Measurements from ENCODE around the gene POLR2H. TPM values are rescaled to one million over a fixed set of nuclear protein-coding genes. Genes with fewer than 3 reads are reported as not detected.
A peak's percentile ranks its signal among the peaks of the same experiment; 100 is the strongest.
"Not testable (repeated sequence)": the region's sequence is repeated elsewhere in the genome, so short reads cannot be mapped to it uniquely, and the experiment has no call there.

Gene POLR2H
- total RNA-seq, 2 donors from 2014 or later, result 26.8 to 34.4 TPM

DNA sequence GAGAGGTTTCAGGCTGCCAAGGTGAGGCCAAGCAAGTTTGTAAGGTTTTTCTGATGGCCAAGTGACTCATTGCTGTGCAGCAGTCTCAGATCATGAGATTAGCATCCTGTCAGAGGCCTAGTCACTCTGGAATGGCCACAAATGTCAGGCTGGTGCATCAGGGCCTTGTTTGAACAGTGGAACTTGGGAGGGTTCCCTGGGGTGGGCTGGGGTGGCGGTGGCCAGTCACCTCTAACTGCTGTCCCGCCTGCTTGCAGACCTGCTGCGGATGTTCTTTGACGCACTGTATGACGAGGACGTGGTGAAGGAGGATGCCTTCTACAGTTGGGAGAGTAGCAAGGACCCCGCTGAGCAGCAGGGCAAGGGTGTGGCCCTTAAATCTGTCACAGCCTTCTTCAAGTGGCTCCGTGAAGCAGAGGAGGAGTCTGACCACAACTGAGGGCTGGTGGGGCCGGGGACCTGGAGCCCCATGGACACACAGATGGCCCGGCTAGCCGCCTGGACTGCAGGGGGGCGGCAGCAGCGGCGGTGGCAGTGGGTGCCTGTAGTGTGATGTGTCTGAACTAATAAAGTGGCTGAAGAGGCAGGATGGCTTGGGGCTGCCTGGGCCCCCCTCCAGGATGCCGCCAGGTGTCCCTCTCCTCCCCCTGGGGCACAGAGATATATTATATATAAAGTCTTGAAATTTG lies 26.9 kb upstream of the POLR2H start:
- no peak for DNase-seq
- no peak for ATAC-seq
- intact Hi-C loops (cut with DNase I), result no loop called here

DNA sequence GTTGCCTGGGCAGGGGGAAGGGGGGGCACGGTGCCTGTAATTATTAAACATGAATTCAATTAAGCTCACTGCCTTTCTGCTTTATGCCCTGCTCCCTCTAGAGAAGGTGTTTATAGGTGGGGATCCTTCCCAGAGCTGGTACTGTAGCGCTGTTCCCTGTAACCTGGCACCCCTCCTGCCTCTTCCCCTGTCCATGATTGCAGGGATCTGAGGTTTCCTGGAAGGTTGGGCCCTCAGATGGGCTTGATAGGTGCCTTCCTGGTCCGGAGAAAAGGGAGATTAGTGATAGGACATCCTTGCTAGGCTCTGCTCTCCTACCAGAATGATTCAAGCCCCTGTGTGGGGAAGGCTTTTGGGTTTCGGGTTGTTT lies 26.2 kb upstream of the POLR2H start:
- intact Hi-C loops (cut with DNase I), result no loop called here
- no peak for DNase-seq
- peak in 1 of 2 donors; percentile 0 for ATAC-seq

DNA sequence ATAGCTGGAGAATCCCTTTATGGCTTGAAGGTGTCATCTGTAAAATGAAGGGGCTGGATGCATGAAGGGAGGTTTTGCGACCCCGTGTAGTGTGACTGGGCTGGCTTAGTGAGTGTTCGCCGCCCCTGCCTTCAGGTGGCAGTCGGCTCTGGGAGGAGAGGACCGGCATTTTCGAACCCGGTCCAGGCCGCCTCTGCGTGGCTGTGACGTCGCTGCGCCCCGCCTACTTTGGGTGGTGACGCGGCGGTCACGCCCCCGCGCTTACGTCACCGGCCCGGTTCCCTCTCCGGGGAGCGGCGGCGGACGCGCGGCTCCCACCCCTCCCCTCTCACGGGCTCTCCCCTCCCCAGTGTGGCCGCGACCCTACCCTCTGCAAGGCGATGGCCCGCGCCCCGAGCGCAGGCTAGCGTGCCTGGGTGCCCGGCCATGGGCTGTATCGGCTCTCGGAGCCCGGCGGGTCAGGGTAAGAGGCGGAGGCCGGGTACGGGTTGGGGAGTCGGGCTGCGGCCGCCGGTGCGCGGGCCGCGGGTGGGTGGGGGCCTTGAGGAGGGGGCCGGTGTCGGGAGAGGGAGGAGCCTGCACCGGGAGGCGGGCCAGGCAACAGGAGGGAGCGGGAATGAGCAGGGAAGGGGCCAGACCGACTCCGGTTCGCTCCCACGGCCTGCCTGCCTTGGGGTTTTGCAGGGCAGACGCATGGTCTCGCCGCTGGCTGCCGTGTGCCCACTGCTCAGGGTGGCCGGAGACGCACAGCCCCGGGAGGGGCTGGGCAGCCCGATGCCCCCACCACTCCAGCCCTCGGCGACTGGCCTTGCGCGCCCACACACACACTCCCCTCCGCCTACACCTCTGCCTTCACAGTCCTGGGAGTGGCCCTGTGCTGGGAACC lies 25.6 kb upstream of the POLR2H start:
- intact Hi-C loops (cut with DNase I), result no loop called here
- peak; percentile 90 for DNase-seq
- ATAC-seq, result peak; percentile 73 to 78

DNA sequence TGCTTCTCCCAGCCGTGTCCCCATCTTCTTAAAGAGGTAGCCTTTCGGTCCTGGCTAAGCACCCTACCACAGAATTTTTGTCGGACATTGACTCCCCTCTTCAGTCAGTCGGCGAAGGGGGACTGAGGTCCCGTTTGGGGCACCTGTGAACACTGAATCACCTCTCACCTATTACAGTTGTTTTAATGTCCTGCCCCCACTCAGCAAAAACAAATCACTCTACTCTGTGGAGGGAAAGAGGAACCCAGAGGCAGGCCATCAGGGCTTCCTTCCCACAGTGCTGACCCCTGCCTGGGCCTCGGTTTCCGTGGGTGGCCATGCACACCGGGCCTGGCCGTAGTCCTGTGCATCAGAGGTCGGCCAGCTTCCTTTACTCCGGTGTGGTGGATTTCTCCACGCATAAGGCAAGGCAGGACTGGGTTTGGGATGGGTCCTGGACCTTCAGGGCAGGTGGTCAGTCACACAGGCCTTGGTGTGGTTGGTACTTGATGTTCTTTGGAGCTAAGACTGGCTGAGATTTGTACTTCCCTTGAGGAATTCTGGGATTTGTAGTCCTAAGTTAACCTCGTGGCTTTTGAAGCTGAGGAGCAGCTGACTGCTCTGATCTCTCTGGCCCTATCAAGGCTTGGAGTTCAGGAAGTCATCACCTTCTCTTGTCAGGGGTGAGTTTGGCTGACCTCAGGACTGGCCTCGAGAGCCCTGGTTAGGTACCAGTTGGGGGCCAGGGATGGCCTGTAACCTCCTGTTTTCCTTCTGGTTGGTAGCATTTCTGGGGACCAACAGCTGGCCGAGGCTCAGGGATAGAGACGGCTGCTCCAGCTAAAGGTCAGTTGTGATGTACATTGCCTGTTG lies 24.7 kb upstream of the POLR2H start:
- intact Hi-C loops (cut with DNase I), result no loop called here
- DNase-seq (no peak), ATAC-seq (peak; percentile 20 to 29)

DNA sequence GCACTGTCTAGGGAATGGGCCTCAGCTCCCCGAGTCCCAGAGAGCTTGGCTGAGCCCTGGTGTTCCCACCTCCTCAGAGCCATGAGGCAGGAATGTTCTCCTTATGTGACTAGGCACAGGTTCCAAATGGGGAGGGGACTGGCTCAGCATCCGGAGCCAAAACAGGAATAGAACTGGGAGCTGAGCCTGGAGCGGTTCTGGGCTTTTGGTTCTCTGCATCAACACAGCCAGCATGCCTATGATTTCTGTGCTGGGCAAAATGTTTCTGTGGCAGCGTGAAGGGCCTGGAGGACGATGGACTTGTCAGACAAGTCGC lies 24.2 kb upstream of the POLR2H start, which contains the start of gene FAM131A:
Gene FAM131A, plus strand, starts transcription at position 202 of the 316 bp plus-strand sequence. Its CDS starts 31 bp downstream, at position 233.
- intact Hi-C loops (cut with DNase I), result no loop called here
- ATAC-seq, result peak; percentile 17 to 54
- peak; percentile 72 for DNase-seq

DNA sequence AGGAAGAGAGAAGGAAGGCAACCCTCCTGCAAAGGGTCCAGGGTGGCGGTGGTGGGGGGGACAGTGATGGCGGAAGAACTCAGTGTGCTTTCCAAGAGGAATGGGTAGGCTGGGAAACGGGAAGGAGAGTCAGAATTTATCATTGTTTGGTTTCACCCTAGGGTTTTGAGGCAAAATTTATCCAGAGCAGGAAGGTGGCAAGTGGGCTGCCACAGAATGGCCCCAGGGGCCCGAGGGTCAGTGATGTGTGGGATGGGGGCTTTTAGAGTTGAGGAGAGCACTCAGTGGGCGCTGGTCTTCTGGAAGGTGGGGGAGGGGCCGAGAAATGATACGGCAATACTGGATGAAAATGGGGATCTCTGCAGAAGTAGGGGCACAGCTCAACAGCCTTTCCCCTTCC lies 23.5 kb upstream of the POLR2H start:
- DNase-seq, result no peak
- no peak for ATAC-seq
- intact Hi-C loops (cut with DNase I), result no loop called here

DNA sequence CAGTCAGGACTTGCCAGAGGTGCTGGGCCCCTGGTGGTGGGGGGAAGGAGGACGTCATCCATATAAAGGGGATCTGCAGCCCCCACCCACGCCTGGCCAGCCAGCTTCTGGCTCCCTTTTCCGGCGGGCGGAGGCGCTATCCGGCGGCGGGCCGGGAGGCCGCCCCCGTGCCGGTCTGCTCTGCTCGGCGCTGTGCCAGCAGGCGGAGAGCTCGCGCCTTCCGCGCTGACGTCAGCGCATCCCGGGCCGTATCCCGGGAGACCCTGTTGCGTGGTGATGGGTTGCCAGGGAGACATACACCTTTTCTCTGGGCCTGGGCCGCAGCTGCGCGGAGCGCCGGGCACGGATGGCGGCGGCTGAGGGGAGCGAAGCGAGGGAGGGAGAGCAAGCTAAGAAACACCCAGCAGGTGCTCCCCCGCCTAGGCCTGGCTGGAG lies 23.0 kb upstream of the POLR2H start:
- intact Hi-C loops (cut with DNase I), result no loop called here
- ATAC-seq, result peak; percentile 39 to 57
- peak; percentile 91 for DNase-seq

DNA sequence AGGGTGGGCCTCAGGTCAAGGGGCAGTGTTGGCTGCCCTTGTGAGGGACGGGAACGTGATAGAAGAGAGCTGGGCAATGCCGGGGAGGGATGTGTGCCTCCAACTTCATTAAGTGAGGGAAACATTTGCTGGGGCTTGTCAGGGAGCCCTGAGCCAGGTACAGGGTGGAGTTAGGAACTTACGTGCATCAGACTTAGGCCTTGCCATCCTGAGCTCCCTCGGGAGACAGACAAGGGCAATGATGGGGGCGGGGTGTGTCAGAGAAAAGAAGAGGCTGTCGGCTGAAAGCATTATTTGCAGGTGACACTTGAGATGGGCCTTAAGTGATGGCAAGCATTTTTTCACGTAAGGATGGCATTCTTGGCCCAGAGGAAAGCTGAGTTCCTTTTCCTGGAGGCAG lies 22.5 kb upstream of the POLR2H start:
- ATAC-seq (no peak), DNase-seq (no peak)
- intact Hi-C loops (cut with DNase I), result no loop called here

DNA sequence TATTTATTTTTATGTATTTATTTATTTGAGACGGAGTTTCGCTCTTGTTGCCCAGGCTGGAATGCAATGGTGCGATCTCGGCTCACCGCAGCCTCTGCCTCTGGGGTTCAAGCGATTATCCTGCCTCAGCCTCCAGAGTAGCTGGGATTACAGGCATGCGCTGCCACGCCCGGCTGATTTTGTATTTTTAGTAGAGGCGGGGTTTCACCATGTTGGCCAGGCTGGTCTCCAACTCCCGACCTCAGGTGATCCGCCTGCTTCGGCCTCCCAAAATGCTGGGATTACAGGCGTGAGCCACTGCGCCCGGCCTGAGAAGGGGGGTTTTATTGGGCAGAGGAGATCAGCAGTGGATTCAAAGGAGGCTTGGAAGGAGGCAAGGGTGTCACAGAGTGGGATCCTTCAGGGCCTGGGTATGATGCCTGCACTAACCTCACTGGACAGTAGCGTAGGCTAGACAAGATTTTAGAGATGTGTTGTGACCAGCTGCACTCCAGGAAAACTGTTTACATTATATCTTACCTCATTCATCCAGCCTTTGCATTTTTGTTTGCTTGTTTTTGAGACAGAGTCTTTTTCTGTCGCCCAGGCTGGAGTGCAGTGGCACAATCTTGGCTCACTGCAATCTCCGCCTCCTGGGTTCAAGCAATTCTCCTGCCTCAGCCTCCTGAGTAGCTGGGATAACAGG lies 21.9 kb upstream of the POLR2H start:
- ATAC-seq; DNase-seq; intact Hi-C loops (cut with DNase I): not testable (repeated sequence)

DNA sequence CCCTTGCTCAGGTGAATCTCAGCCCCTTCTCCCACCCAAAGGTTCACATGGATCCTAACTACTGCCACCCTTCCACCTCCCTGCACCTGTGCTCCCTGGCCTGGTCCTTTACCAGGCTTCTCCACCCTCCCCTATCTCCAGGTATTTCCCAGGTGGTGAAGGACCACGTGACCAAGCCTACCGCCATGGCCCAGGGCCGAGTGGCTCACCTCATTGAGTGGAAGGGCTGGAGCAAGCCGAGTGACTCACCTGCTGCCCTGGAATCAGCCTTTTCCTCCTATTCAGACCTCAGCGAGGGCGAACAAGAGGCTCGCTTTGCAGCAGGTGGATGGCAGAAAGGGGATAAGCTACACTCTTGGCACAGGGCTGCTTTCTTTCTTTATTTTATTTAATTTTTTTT lies 19.6 kb upstream of the POLR2H start:
- intact Hi-C loops (cut with DNase I), result no loop called here
- no peak for DNase-seq
- ATAC-seq, result no peak

DNA sequence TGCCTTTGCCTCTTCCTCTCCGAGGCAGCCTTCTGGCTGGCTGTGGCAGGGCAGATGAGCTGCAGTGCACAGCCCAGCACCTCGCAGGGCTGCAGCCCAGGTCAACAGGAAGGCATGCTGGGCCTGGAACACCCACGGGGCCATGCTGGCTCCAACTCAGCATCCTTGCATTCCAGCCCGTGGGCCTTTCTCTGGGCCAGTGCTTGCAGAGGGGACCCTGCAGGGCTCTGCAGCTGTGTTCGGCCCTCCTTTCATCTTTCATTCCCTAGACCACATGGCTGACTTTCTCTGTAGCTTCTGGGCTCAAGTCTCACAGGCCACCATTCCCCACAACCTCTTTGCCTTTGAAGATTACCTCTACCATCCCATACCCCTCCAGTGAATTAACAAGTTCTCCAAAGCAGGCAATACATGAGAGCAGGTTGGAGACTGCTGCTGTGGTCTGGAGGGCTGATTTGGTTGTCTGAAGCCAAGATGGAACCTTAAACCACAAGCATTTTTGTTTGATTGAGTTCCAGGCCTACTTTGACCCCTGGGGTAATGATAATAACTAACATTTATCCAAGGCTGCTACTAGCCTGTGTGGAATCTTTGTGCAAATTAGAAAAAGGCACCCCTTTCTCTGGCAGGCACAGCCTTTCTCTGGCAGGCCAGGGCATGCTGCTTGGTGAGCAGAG lies 18.2 kb upstream of the POLR2H start:
- ATAC-seq (no peak), DNase-seq (no peak)
- intact Hi-C loops (cut with DNase I), result no loop called here

DNA sequence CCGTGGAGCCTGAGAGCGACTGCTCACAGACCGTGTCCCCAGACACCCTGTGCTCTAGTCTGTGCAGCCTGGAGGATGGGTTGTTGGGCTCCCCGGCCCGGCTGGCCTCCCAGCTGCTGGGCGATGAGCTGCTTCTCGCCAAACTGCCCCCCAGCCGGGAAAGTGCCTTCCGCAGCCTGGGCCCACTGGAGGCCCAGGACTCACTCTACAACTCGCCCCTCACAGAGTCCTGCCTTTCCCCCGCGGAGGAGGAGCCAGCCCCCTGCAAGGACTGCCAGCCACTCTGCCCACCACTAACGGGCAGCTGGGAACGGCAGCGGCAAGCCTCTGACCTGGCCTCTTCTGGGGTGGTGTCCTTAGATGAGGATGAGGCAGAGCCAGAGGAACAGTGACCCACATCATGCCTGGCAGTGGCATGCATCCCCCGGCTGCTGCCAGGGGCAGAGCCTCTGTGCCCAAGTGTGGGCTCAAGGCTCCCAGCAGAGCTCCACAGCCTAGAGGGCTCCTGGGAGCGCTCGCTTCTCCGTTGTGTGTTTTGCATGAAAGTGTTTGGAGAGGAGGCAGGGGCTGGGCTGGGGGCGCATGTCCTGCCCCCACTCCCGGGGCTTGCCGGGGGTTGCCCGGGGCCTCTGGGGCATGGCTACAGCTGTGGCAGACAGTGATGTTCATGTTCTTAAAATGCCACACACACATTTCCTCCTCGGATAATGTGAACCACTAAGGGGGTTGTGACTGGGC lies 16.8 kb upstream of the POLR2H start:
- intact Hi-C loops (cut with DNase I), result no loop called here
- ATAC-seq, result no peak
- no peak for DNase-seq

DNA sequence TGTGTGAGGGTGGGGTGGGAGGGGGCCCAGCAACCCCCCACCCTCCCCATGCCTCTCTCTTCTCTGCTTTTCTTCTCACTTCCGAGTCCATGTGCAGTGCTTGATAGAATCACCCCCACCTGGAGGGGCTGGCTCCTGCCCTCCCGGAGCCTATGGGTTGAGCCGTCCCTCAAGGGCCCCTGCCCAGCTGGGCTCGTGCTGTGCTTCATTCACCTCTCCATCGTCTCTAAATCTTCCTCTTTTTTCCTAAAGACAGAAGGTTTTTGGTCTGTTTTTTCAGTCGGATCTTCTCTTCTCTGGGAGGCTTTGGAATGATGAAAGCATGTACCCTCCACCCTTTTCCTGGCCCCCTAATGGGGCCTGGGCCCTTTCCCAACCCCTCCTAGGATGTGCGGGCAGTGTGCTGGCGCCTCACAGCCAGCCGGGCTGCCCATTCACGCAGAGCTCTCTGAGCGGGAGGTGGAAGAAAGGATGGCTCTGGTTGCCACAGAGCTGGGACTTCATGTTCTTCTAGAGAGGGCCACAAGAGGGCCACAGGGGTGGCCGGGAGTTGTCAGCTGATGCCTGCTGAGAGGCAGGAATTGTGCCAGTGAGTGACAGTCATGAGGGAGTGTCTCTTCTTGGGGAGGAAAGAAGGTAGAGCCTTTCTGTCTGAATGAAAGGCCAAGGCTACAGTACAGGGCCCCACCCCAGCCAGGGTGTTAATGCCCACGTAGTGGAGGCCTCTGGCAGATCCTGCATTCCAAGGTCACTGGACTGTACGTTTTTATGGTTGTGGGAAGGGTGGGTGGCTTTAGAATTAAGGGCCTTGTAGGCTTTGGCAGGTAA lies 16.0 kb upstream of the POLR2H start:
- ATAC-seq (peak; percentile 67 to 79), DNase-seq (peak; percentile 59)
- intact Hi-C loops (cut with DNase I), result no loop called here

DNA sequence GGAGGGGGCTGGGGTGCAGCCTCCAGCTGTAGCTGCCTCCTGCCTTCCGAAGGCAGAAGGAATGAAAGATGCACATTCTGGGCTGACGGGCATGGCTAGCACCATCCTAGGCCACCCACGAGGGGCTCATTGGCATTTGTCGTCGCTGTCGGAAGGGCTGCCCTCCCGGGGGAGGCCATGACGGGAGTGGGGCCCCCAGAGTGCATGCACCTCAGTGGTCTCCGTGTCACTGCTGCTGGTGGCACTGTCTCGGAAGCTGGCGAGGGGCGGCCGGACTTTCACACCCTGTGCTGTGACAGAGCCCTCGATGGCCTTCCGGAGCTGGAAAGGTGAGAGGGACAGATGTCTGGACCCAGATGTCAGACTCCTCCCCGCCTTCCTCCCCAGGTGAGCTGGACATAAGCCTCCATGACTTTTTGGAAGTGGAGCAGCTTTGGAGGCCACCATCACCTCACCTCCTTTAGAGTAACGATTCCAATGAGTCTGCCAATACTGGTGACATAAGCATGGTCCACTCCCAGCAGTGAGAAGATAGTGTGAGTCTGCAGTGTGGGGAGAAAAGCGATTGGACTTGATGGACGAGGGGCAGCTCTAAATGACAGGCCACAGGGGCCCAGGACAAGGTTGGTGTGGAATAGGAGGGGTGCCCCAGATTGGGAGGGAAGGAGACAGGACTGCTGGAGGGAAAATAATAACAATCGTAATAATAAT lies 14.9 kb upstream of the POLR2H start:
- ATAC-seq (no peak), DNase-seq (no peak)
- intact Hi-C loops (cut with DNase I), result no loop called here

DNA sequence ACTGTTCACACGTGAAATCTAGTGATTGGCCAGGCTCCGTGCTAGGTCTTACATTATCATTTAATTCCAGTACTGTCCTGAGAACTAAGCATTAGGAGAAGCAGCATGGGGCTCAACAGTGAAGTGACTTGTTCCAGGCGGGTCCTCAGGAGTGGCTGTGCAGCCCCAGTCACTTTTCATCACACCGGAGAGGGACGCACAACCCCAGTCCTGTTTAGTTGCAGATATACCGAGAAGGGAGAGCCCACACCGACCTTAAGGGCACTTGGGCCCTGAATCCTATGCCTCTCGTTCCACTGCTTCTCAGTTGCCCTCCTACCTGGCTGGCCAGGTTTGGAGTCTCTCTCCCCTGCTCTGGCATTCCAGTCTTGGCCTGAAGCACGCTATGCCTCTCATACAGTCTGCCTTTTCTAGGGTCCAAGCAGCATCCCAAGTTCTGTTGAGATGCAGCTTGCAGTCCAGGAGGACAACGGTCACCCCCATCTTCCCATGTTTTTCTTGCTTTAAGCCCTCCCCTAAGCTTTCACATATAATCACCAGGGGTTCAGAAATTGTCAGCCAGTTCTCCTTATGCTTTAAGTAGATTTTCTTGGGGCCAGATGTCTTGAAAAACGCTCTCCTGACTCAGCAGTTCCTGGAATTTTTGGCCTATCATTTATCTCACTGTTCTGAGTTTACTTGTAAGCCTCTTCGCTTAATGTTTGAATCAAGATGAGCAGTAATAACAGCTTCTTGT lies 14.0 kb upstream of the POLR2H start:
- DNase-seq, result no peak
- intact Hi-C loops (cut with DNase I), result no loop called here
- ATAC-seq, result no peak

DNA sequence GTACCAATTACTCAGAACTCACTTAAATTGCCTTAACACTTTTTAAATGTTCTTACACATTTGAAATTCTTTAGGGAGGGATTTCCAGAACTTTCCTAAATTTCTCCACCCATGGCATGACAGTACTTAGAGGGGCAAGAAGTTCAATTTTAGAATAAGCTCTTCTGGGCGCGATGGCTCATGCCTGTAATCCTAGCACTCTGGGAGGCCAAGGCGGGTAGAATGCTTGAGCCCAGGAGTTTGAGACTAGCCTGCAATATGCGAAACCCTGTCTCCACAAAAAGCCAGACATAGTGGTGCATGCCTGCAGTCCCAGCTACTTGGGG lies 13.5 kb upstream of the POLR2H start:
- no peak for ATAC-seq
- intact Hi-C loops (cut with DNase I), result no loop called here
- DNase-seq, result no peak
